ENCODE results near the gene GNB2. TPM values are rescaled to one million over a fixed set of nuclear protein-coding genes. Genes with fewer than 3 reads are reported as not detected.

The GNB2 gene
- total and polyA plus RNA-seq, 2 of the 13 experiments (the other 11 are each of a cell fraction or from before 2014, with no cell fraction given): 48.3 to 67.1 TPM

DNA sequence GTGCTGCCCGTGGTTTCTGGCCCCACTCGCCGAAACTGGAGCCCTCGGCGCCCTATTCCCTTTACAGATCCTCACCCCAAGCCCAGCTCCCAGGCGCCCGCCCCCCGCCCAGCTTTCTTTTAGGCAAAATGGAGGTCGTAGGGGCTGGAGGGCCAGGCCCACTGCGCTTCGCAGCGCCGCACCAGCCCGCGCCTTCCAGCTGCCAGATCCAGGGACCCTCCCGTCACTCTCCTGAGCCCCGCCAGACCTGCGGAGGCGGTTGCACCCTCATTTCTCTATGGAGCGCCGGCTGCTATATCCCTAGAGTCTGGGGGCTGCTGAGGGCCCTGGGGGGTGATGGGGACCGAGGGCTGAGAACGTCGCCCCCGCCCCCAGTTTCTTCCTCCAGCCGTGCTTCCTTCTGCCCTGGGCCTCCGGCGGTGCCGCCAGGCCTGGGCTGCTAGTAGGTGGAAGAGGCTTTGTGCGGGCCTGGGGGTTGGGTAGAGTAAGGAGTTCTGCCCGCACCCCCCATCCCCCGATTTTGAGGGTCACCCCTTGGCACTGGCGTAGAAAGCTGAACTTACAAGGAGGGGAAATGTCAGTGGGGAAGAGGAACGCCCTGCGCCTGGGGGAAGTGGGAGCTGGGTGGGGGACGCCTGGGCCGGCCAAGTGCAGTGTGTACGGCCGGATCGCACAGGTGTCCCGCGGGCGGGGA is 1.0 kb downstream of the GNB2 start (continued):
- TF ChIP-seq, protein P1, sequence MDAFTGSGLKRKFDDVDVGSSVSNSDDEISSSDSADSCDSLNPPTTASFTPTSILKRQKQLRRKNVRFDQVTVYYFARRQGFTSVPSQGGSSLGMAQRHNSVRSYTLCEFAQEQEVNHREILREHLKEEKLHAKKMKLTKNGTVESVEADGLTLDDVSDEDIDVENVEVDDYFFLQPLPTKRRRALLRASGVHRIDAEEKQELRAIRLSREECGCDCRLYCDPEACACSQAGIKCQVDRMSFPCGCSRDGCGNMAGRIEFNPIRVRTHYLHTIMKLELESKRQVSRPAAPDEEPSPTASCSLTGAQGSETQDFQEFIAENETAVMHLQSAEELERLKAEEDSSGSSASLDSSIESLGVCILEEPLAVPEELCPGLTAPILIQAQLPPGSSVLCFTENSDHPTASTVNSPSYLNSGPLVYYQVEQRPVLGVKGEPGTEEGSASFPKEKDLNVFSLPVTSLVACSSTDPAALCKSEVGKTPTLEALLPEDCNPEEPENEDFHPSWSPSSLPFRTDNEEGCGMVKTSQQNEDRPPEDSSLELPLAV (CRISPR knock-in tag; conservative IDR thresholded peaks at IDR 0.05; ENCODE audit: low read depth): no peak
- TF ChIP-seq, protein P2, sequence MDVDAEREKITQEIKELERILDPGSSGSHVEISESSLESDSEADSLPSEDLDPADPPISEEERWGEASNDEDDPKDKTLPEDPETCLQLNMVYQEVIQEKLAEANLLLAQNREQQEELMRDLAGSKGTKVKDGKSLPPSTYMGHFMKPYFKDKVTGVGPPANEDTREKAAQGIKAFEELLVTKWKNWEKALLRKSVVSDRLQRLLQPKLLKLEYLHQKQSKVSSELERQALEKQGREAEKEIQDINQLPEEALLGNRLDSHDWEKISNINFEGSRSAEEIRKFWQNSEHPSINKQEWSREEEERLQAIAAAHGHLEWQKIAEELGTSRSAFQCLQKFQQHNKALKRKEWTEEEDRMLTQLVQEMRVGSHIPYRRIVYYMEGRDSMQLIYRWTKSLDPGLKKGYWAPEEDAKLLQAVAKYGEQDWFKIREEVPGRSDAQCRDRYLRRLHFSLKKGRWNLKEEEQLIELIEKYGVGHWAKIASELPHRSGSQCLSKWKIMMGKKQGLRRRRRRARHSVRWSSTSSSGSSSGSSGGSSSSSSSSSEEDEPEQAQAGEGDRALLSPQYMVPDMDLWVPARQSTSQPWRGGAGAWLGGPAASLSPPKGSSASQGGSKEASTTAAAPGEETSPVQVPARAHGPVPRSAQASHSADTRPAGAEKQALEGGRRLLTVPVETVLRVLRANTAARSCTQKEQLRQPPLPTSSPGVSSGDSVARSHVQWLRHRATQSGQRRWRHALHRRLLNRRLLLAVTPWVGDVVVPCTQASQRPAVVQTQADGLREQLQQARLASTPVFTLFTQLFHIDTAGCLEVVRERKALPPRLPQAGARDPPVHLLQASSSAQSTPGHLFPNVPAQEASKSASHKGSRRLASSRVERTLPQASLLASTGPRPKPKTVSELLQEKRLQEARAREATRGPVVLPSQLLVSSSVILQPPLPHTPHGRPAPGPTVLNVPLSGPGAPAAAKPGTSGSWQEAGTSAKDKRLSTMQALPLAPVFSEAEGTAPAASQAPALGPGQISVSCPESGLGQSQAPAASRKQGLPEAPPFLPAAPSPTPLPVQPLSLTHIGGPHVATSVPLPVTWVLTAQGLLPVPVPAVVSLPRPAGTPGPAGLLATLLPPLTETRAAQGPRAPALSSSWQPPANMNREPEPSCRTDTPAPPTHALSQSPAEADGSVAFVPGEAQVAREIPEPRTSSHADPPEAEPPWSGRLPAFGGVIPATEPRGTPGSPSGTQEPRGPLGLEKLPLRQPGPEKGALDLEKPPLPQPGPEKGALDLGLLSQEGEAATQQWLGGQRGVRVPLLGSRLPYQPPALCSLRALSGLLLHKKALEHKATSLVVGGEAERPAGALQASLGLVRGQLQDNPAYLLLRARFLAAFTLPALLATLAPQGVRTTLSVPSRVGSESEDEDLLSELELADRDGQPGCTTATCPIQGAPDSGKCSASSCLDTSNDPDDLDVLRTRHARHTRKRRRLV (CRISPR knock-in tag; IDR thresholded peaks at IDR 0.05): peak; percentile 20; the same call in 1 of the 2 replicates
- TF ChIP-seq, protein P3, sequence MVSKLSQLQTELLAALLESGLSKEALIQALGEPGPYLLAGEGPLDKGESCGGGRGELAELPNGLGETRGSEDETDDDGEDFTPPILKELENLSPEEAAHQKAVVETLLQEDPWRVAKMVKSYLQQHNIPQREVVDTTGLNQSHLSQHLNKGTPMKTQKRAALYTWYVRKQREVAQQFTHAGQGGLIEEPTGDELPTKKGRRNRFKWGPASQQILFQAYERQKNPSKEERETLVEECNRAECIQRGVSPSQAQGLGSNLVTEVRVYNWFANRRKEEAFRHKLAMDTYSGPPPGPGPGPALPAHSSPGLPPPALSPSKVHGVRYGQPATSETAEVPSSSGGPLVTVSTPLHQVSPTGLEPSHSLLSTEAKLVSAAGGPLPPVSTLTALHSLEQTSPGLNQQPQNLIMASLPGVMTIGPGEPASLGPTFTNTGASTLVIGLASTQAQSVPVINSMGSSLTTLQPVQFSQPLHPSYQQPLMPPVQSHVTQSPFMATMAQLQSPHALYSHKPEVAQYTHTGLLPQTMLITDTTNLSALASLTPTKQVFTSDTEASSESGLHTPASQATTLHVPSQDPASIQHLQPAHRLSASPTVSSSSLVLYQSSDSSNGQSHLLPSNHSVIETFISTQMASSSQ (IDR thresholded peaks at IDR 0.05; ENCODE audit: low read depth): no peak
- TF ChIP-seq, protein P3 (CRISPR knock-in tag; IDR thresholded peaks at IDR 0.05; ENCODE audit: borderline replicate concordance): no peak
- TF ChIP-seq ZNF614 (CRISPR knock-in tag; IDR thresholded peaks at IDR 0.05; ENCODE audit: borderline replicate concordance): no peak
- TF ChIP-seq PITX1 (CRISPR knock-in tag; IDR thresholded peaks at IDR 0.05): no peak
- no peak for TF ChIP-seq NR1H2 (CRISPR knock-in tag; IDR thresholded peaks at IDR 0.05; ENCODE audit: borderline replicate concordance, low read depth)
- TF ChIP-seq ERF (CRISPR knock-in tag; IDR thresholded peaks at IDR 0.05): no peak
- TF ChIP-seq ZNF883 (CRISPR knock-in tag; IDR thresholded peaks at IDR 0.05; ENCODE audit: not compliant biosample characterization): peak; percentile 20
- TF ChIP-seq ZNF329 (CRISPR knock-in tag; IDR thresholded peaks at IDR 0.05; ENCODE audit: low read depth): no peak
- no peak for TF ChIP-seq DNMT3B (CRISPR knock-in tag; conservative IDR thresholded peaks at IDR 0.05)
- TF ChIP-seq ZNF569 (CRISPR knock-in tag; IDR thresholded peaks at IDR 0.05; ENCODE audit: borderline replicate concordance): no peak
- no peak for TF ChIP-seq RXRA (CRISPR knock-in tag; IDR thresholded peaks at IDR 0.05)
- no peak for TF ChIP-seq KLF16 (CRISPR knock-in tag; IDR thresholded peaks at IDR 0.05)
- no peak for TF ChIP-seq NFATC3 (CRISPR knock-in tag; IDR thresholded peaks at IDR 0.05)
- TF ChIP-seq ZNF143 (CRISPR knock-in tag; IDR thresholded peaks at IDR 0.05): no peak
- TF ChIP-seq, protein P4, sequence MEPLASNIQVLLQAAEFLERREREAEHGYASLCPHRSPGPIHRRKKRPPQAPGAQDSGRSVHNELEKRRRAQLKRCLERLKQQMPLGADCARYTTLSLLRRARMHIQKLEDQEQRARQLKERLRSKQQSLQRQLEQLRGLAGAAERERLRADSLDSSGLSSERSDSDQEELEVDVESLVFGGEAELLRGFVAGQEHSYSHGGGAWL (CRISPR knock-in tag; IDR thresholded peaks at IDR 0.05): no peak
- peak; percentile 21 for TF ChIP-seq HNRNPLL (IDR thresholded peaks at IDR 0.05; ENCODE audit: low read depth, low read length, poor library complexity, severe bottlenecking)
- no peak for TF ChIP-seq RFX1 (IDR thresholded peaks at IDR 0.05)
